NCI-H2227 treated with DMSO at 0.1 percent for 48 hours (cell line): ENCODE data around the gene GLT1D1.

Source experiments
- DNase-seq: peaks from one replicate; lab custom pipeline; 2025; lab: John Stamatoyannopoulos, UW

Gene GLT1D1

GRCh38 chr12:129002427-129002826 is 149.1 kb downstream of the GLT1D1 start:
- no peak for DNase-seq

GRCh38 chr12:129005416-129005815 is 152.1 kb downstream of the GLT1D1 start:
- no peak for DNase-seq

GRCh38 chr12:129005829-129006228 is 152.6 kb downstream of the GLT1D1 start:
- DNase-seq, result no peak

GRCh38 chr12:129009833-129010622 is 156.8 kb downstream of the GLT1D1 start:
- no peak for DNase-seq

- DNase-seq, result no peak
Measured at GRCh38 chr12:129016159-129016558, 162.9 kb downstream of the GLT1D1 start.

GRCh38 chr12:129025055-129025454 is 171.8 kb downstream of the GLT1D1 start:
- no peak for DNase-seq

- peak; percentile 37 for DNase-seq
Measured at GRCh38 chr12:129028844-129029243, 175.6 kb downstream of the GLT1D1 start.
